ENCODE results near the gene KRTAP2-1.
A peak's percentile ranks its signal among the peaks of the same experiment; 100 is the strongest.
"Not testable (repeated sequence)": the region's sequence is repeated elsewhere in the genome, so short reads cannot be mapped to it uniquely, and the experiment has no call there.

The KRTAP2-1 gene

GRCh38 chr17:41052566-41052965 lies 5.5 kb upstream of the KRTAP2-1 start:
- no peak overlapping the region for H3K4me3 ChIP-seq (ENCODE audit: low read depth, low read length)
- DNase-seq (ENCODE audit: low read depth) = no peak
- TF ChIP-seq CTCF (IDR thresholded peaks at IDR 0.05; ENCODE audit: insufficient read depth, low read depth, low read length, missing control alignments) = no peak

GRCh38 chr17:41049110-41049509 lies 2.0 kb upstream of the KRTAP2-1 start:
- H3K4me3 ChIP-seq (ENCODE audit: low read depth, low read length) = no peak overlapping the region
- no peak for TF ChIP-seq CTCF (IDR thresholded peaks at IDR 0.05; ENCODE audit: insufficient read depth, low read depth, low read length, missing control alignments)
- peak; percentile 33 for DNase-seq (ENCODE audit: low read depth)

- H3K4me3 ChIP-seq (ENCODE audit: low read depth, low read length) = no peak overlapping the region
- no peak for TF ChIP-seq CTCF (IDR thresholded peaks at IDR 0.05; ENCODE audit: insufficient read depth, low read depth, low read length, missing control alignments)
- DNase-seq (ENCODE audit: low read depth) = no peak
Observed at GRCh38 chr17:41048441-41048840, 1.3 kb upstream of the KRTAP2-1 start.

- no peak for DNase-seq (ENCODE audit: low read depth)
Observed at GRCh38 chr17:41042953-41043352, 4.2 kb downstream of the KRTAP2-1 start.

GRCh38 chr17:41040783-41041571 lies 6.1 kb downstream of the KRTAP2-1 start, which contains the start of gene KRTAP1-1:
TSS of gene KRTAP1-1 (minus strand) at chr17:41041450. CDS start at chr17:41041397, 53 bp downstream.
- not testable (repeated sequence) for DNase-seq (ENCODE audit: low read depth); H3K4me3 ChIP-seq (ENCODE audit: low read depth, low read length)

More at GRCh38 chr17:41042953-41043352, 4.2 kb downstream of the KRTAP2-1 start:
- no peak overlapping the region for H3K4me3 ChIP-seq (ENCODE audit: low read depth, low read length)
- TF ChIP-seq CTCF (IDR thresholded peaks at IDR 0.05; ENCODE audit: insufficient read depth, low read depth, low read length, missing control alignments) = no peak

- TF ChIP-seq CTCF (IDR thresholded peaks at IDR 0.05; ENCODE audit: insufficient read depth, low read depth, low read length, missing control alignments) = no peak
- H3K4me3 ChIP-seq (ENCODE audit: low read depth, low read length) = no peak overlapping the region
- no peak for DNase-seq (ENCODE audit: low read depth)
Observed at GRCh38 chr17:41037853-41038350, 9.2 kb downstream of the KRTAP2-1 start.

- not testable (repeated sequence) for DNase-seq (ENCODE audit: low read depth); H3K4me3 ChIP-seq (ENCODE audit: low read depth, low read length)
Observed at GRCh38 chr17:41034346-41034935, 12.7 kb downstream of the KRTAP2-1 start, which contains the start of gene KRTAP1-3. TSS of gene KRTAP1-3 (minus strand) at chr17:41034874. CDS start at chr17:41034821, 53 bp downstream.
